Gastrocnemius medialis (tissue), 4 donors: ENCODE measurements around the gene SCAMP3. TPM values are rescaled to one million over a fixed set of nuclear protein-coding genes. Genes with fewer than 3 reads are reported as not detected.

ENCODE experiments used
- ATAC-seq, 2 donors: fragments of 150-250 bp; one replicate each; pipeline ENCODE4 v1.9.1; 2016
- DNase-seq, 2 donors: peaks; one replicate each; pipeline ENCODE4 v3.0.0-alpha.2; 2019
- H3K27ac ChIP-seq, 4 donors: fragments of 200-600 bp; sonication (generic); 1 replicate in 1 of 4; 2 replicates in 3 of 4; pipeline ENCODE4 v1.5.1; 2016 to 2018; ENCODE audit warnings: mild to moderate bottlenecking in 2 of 4, moderate library complexity in 1 of 4
- H3K27me3 ChIP-seq, 3 donors: fragments of 200-600 bp; sonication (generic) in 2 of 3; 1 replicate in 1 of 3; 2 replicates in 2 of 3; pipeline versions ENCODE4 v1.5.1 to v1.6.0; 2016 to 2019; ENCODE audit warnings: mild to moderate bottlenecking in 1 of 3, moderate library complexity in 1 of 3
- H3K36me3 ChIP-seq, 2 donors: fragments of 200-600 bp; sonication (generic) in 1 of 2; one replicate each; pipeline ENCODE4 v1.5.1; 2017 to 2018
- H3K4me1 ChIP-seq, 2 donors: fragments of 200-600 bp; sonication (generic) in 1 of 2; one replicate each; pipeline ENCODE4 v1.5.1; 2016 to 2017; ENCODE audit warnings: mild to moderate bottlenecking in 2 of 2
- H3K4me3 ChIP-seq, 4 donors: fragments of 200-600 bp; sonication (generic) in 3 of 4; 1 replicate in 1 of 4; 2 replicates in 3 of 4; pipeline ENCODE4 v1.5.1; 2016 to 2019; ENCODE audit warnings: mild to moderate bottlenecking in 2 of 4
- H3K9me3 ChIP-seq, 3 donors: fragments of 200-600 bp; sonication (generic) in 2 of 3; 1 replicate in 1 of 3; 2 replicates in 2 of 3; pipeline ENCODE4 v1.5.1; 2016 to 2019
- POLR2A ChIP-seq, 2 donors: fragments of 450-650 bp; IDR thresholded peaks; one replicate each; pipeline ENCODE4 v1.6.1; 2017; ENCODE audit warnings: antibody characterized with exemption in 2 of 2, mild to moderate bottlenecking in 2 of 2, moderate library complexity in 2 of 2
- in situ Hi-C, 4 donors: fragments of 200-750 bp; cut with MboI; loops; one replicate each; pipeline versions ENCODE4 v1.15.0 to v1.8.0; 2017; ENCODE audit warnings: low sequenced_read_pairs in 4 of 4
- intact Hi-C: fragments of 100-400 bp; cut with DNase I; formaldehyde crosslinking; loops from one replicate; pipeline ENCODE4 v1.15.1; 2023; ENCODE audit warnings: low total_unique reads
- total RNA-seq, 4 donors: library from RNA; depleted of rRNA; stranded (reverse); fragments of >200 nt; gene quantifications; one replicate each; pipeline versions ENCODE4 v1.1.0 to v1.2.3, GENCODE V29; 2016
- TF ChIP-seq, protein P1 (sequence below), 5 experiments: fragments of 450-650 bp in 3 of 5; fragments of 200-600 bp in 2 of 5; sonication (generic) in 2 of 5; IDR thresholded peaks in 4 of 5; conservative IDR thresholded peaks in 1 of 5; 1 replicate in 4 of 5; 2 replicates in 1 of 5; pipeline ENCODE4 v1.5.1; 2016 to 2019; ENCODE audit warnings: antibody characterized with exemption in 5 of 5, mild to moderate bottlenecking in 3 of 5, moderate library complexity in 3 of 5

Gene SCAMP3
- total RNA-seq, 4 donors from 2014 or later, result 60.0 to 108 (median 79.3) TPM

DNA sequence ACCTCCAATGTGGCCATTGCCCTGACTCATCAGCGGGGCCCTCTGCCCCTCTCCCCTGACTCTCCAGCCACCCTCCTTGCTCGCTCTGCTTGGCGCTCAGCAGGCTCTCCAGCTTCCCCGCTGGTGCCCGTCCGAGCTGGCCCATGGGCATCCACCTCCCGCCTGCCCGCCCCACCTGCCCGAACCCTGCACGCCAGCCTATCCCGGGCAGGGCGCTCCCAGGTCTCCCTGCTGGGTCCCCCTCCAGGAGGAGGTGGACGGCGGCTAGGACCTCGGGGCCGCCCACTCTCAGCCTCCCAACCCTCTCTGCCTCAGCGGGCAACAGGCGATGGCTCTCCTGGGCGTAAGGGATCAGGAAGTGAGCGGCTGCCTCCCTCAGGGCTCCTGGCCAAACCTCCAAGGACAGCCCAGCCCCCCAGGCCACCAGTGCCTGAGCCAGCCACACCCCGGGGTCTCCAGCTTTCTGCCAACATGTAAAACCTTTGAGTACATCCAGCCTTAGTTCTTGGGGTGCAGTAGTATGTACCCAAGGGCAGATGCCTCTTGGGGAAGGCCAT is 25.9 kb upstream of the SCAMP3 start:
- DNase-seq (no peak), ATAC-seq (no peak)
- no peak overlapping the region for H3K27ac ChIP-seq
- intact Hi-C loops, result no loop called here
- TF ChIP-seq, protein P1, sequence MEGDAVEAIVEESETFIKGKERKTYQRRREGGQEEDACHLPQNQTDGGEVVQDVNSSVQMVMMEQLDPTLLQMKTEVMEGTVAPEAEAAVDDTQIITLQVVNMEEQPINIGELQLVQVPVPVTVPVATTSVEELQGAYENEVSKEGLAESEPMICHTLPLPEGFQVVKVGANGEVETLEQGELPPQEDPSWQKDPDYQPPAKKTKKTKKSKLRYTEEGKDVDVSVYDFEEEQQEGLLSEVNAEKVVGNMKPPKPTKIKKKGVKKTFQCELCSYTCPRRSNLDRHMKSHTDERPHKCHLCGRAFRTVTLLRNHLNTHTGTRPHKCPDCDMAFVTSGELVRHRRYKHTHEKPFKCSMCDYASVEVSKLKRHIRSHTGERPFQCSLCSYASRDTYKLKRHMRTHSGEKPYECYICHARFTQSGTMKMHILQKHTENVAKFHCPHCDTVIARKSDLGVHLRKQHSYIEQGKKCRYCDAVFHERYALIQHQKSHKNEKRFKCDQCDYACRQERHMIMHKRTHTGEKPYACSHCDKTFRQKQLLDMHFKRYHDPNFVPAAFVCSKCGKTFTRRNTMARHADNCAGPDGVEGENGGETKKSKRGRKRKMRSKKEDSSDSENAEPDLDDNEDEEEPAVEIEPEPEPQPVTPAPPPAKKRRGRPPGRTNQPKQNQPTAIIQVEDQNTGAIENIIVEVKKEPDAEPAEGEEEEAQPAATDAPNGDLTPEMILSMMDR (IDR thresholded peaks at IDR 0.05 in 4 of 5, conservative IDR thresholded peaks at IDR 0.05 in 1 of 5), result no peak
- TF ChIP-seq POLR2A (IDR thresholded peaks at IDR 0.05), result no peak
- no peaks in the 10 kb centered on the region for H3K36me3 ChIP-seq
- H3K4me3 ChIP-seq, result no peak overlapping the region
- no peaks in the 10 kb centered on the region for H3K4me1 ChIP-seq
- in situ Hi-C loops, result no loop called here
- H3K27me3 ChIP-seq, result no peaks in the 10 kb centered on the region
- H3K9me3 ChIP-seq, result no peaks in the 10 kb centered on the region

DNA sequence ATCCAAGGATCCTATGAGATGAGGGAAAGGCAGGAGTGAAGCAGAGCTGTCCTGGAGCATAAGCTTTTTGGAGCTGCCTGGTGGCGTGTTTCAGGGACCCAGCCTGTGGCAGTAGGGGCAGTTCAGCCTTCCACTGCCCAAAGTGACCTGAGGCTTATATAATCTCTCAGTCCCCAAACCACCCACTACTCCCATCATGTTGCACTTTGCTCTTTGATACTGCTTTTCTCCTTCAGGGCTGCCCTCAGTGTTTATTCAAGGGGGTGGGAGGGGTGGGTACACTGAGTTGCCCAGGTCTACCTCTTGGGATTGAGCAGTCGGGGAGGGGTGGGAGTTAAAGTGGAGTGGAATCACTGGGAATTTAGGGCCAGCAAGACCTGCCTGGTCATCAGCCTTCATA is 24.4 kb upstream of the SCAMP3 start:
- intact Hi-C loops, result no loop called here
- H3K9me3 ChIP-seq, result no peaks in the 10 kb centered on the region
- in situ Hi-C loops, result no loop called here

DNA sequence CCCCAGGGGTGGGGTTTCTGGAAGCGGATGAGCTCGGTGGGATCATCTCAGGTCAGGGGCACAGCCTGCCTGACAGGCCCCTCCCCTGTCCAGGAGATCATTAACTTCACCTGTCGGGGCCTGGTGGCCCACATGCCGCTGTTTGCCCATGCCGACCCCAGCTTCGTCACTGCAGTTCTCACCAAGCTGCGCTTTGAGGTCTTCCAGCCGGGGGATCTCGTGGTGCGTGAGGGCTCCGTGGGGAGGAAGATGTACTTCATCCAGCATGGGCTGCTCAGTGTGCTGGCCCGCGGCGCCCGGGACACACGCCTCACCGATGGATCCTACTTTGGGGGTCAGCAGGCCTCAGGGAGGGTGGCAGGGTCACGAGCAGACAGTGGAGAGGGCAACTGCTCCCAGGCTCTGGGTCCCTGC is 23.5 kb upstream of the SCAMP3 start:
- H3K4me3 ChIP-seq, result no peak overlapping the region
- in situ Hi-C loops, result no loop called here
- no peaks in the 10 kb centered on the region for H3K9me3 ChIP-seq
- no peaks in the 10 kb centered on the region for H3K36me3 ChIP-seq
- no peaks in the 10 kb centered on the region for H3K27me3 ChIP-seq
- no peak overlapping the region for H3K27ac ChIP-seq
- no peak for TF ChIP-seq POLR2A (IDR thresholded peaks at IDR 0.05)
- TF ChIP-seq, protein P1 (IDR thresholded peaks at IDR 0.05 in 4 of 5, conservative IDR thresholded peaks at IDR 0.05 in 1 of 5), result no peak
- DNase-seq (no peak), ATAC-seq (no peak)
- intact Hi-C loops, result no loop called here
- no peaks in the 10 kb centered on the region for H3K4me1 ChIP-seq

More for the DNA sequence above, 24.4 kb upstream of the SCAMP3 start:
- DNase-seq, result no peak
- no peak for TF ChIP-seq POLR2A (IDR thresholded peaks at IDR 0.05)
- TF ChIP-seq, protein P1 (IDR thresholded peaks at IDR 0.05 in 4 of 5, conservative IDR thresholded peaks at IDR 0.05 in 1 of 5), result no peak
- H3K27me3 ChIP-seq, result no peaks in the 10 kb centered on the region
- no peaks in the 10 kb centered on the region for H3K4me1 ChIP-seq
- ATAC-seq, result no peak
- no peaks in the 10 kb centered on the region for H3K36me3 ChIP-seq
- H3K4me3 ChIP-seq, result no peak overlapping the region
- H3K27ac ChIP-seq, result no peak overlapping the region

DNA sequence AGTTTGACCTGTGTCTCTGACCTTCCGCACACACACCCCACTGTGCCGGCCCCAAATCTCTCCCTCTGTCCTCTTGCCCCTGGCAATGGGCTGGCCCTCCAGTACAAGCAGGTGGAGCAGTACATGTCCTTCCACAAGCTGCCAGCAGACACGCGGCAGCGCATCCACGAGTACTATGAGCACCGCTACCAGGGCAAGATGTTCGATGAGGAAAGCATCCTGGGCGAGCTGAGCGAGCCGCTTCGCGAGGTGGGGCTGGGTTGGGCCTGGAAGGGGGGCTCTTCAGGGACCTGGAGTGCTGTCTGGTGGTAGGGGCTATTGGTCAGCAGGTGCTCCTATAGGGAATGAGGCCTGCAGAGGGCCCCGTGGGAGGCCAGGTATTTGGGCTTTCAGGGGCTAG is 22.9 kb upstream of the SCAMP3 start:
- Histone ChIP-seq H3K27ac (no peak overlapping the region), H3K36me3 (no peaks in the 10 kb centered on the region), H3K4me3 (no peak overlapping the region), H3K27me3 (no peaks in the 10 kb centered on the region), H3K9me3 (no peaks in the 10 kb centered on the region), H3K4me1 (no peaks in the 10 kb centered on the region)
- in situ Hi-C loops, result no loop called here
- TF ChIP-seq, protein P1 (IDR thresholded peaks at IDR 0.05 in 4 of 5, conservative IDR thresholded peaks at IDR 0.05 in 1 of 5), result no peak
- TF ChIP-seq POLR2A (IDR thresholded peaks at IDR 0.05), result no peak
- intact Hi-C loops, result no loop called here
- DNase-seq (no peak), ATAC-seq (no peak)

DNA sequence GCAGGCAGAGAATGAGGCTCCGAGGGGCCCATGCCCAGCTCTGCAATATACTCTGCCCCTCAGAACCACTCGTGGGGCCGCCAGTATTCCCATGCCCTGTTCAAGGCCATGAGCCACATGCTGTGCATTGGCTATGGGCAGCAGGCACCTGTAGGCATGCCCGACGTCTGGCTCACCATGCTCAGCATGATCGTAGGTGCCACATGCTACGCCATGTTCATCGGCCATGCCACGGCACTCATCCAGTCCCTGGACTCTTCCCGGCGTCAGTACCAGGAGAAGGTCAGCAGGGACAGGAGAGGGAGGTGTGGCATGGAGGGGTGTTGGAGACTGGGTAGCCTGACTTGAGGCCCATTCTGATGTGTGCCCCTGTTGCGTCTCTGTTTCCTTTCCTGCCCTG is 22.3 kb upstream of the SCAMP3 start:
- intact Hi-C loops, result no loop called here

More for the DNA sequence above, 22.3 kb upstream of the SCAMP3 start:
- Histone ChIP-seq H3K9me3 (no peaks in the 10 kb centered on the region), H3K36me3 (no peaks in the 10 kb centered on the region), H3K4me3 (no peak overlapping the region), H3K27ac (no peak overlapping the region), H3K27me3 (no peaks in the 10 kb centered on the region), H3K4me1 (no peaks in the 10 kb centered on the region)
- ATAC-seq (no peak), DNase-seq (no peak)
- in situ Hi-C loops, result loop anchor here in 2 of 4 donors (5.0 kb wide), 2 partner anchors 33 to 37 kb away; no protein-coding TSS in a partner anchor
- TF ChIP-seq, protein P1 (IDR thresholded peaks at IDR 0.05 in 4 of 5, conservative IDR thresholded peaks at IDR 0.05 in 1 of 5), result no peak
- no peak for TF ChIP-seq POLR2A (IDR thresholded peaks at IDR 0.05)
